ENCODE results near the gene MAP1LC3B. TPM values are rescaled to one million over a fixed set of nuclear protein-coding genes. Genes with fewer than 3 reads are reported as not detected.

MAP1LC3B gene
- polyA plus RNA-seq, 10 donors = 47.3 to 64.6 (median 52.6) TPM

DNA sequence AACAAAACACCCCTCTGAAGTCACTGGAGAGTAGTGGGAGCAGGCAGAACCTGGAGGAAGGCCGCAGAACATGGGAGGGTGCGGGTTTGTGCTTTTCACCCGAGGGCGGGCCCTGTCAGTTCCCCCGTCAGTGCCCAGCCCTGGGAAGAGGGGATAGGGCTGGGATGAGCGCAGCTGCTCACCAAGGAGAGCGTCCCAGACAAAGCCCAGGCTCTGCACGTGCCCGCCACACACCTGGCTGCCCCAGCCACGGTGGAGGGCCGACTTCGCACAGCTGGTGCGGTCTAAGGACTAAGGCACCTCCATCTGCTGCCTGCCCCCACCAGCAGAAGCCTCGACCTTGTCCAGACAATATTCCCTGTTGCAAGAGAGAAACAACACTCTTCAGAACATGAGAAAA is 61.2 kb downstream of the MAP1LC3B start:
- DNase-seq = no peak

Other genes with a start within 250 kb of the MAP1LC3B start
- gene C16orf95, start 74.9 kb upstream of the MAP1LC3B start, polyA plus RNA-seq (ENCODE audit: insufficient read length in 10 of 10) = 1 to 10 TPM; 1.7 to 3.4 (median 2.1) TPM
- 10 to 100 TPM; 20.7 to 25.7 (median 24.0) TPM for gene FBXO31, start 8.6 kb upstream of the MAP1LC3B start, polyA plus RNA-seq (ENCODE audit: insufficient read length in 10 of 10)
- 10 to 100 TPM; 16.0 to 22.1 (median 18.1) TPM for gene ZCCHC14, start 100.7 kb downstream of the MAP1LC3B start, polyA plus RNA-seq (ENCODE audit: insufficient read length in 10 of 10)
- gene JPH3, start 210.2 kb downstream of the MAP1LC3B start, polyA plus RNA-seq (ENCODE audit: insufficient read length in 10 of 10) = 1 to 10 TPM in 1 of 10 donors, under 1 TPM in 9; 0.23 to 1.2 (median 0.38) TPM